ENCODE measurements around the gene GIPR.
A peak's percentile ranks its signal among the peaks of the same experiment; 100 is the strongest.

GIPR gene

DNA sequence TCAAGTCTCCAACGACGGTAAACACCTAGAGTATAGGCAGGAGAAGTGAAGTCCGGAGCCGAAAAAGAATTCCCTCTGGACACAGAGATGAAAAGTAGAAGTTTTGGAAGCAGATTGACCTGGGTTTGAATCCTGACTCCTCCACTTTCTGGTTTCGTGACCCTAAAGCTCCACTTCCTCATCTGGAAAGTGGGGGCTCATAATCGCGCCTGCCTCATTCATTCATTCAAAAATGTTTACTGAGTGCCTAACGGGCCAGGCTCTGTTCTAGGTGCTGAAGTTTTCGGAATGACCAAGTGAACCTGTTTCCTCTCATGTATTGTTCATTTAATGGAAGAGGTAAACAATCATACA lies 21.7 kb upstream of the GIPR start:
- Histone ChIP-seq H3K4me3 (ENCODE audit: low read length) (no peak overlapping the region), H3K36me3 (ENCODE audit: control insufficient read depth, insufficient read depth, low read length) (no peaks in the 10 kb centered on the region), H3K4me1 (ENCODE audit: control insufficient read depth, insufficient read depth, low read length) (peaks cover 7% of the 10 kb centered on the region; the same call in 1 of the 2 replicates), H3K27ac (ENCODE audit: low read length) (no peak overlapping the region), H3K9me3 (ENCODE audit: control insufficient read depth, insufficient read depth, low read length) (no peaks in the 10 kb centered on the region), H3K27me3 (ENCODE audit: control insufficient read depth, insufficient read depth, low read length) (no peaks in the 10 kb centered on the region)
- DNase-seq (ENCODE audit: low read depth, low spot score) = no peak
- no CpG with 5 or more reads among the region's 9 CpGs for WGBS (ENCODE audit: insufficient coverage, insufficient read length)

GRCh38 chr19:45650722-45651121 lies 17.3 kb upstream of the GIPR start:
- no peaks in the 10 kb centered on the region for H3K36me3 ChIP-seq (ENCODE audit: control insufficient read depth, insufficient read depth, low read length)
- DNase-seq (ENCODE audit: low read depth, low spot score) = no peak
- no peak overlapping the region for H3K4me3 ChIP-seq (ENCODE audit: low read length)
- WGBS (ENCODE audit: insufficient coverage, insufficient read length) = no CpG with 5 or more reads among the region's 3 CpGs
- H3K27me3 ChIP-seq (ENCODE audit: control insufficient read depth, insufficient read depth, low read length) = no peaks in the 10 kb centered on the region
- no peaks in the 10 kb centered on the region for H3K4me1 ChIP-seq (ENCODE audit: control insufficient read depth, insufficient read depth, low read length)
- no peaks in the 10 kb centered on the region for H3K9me3 ChIP-seq (ENCODE audit: control insufficient read depth, insufficient read depth, low read length)
- no peak overlapping the region for H3K27ac ChIP-seq (ENCODE audit: low read length)

GRCh38 chr19:45653634-45654033 lies 14.4 kb upstream of the GIPR start:
- no CpG with 5 or more reads among the region's 5 CpGs for WGBS (ENCODE audit: insufficient coverage, insufficient read length)
- no peaks in the 10 kb centered on the region for H3K27me3 ChIP-seq (ENCODE audit: control insufficient read depth, insufficient read depth, low read length)
- no peaks in the 10 kb centered on the region for H3K36me3 ChIP-seq (ENCODE audit: control insufficient read depth, insufficient read depth, low read length)
- no peak overlapping the region for H3K27ac ChIP-seq (ENCODE audit: low read length)
- no peak for DNase-seq (ENCODE audit: low read depth, low spot score)
- H3K4me1 ChIP-seq (ENCODE audit: control insufficient read depth, insufficient read depth, low read length) = no peaks in the 10 kb centered on the region
- H3K4me3 ChIP-seq (ENCODE audit: low read length) = no peak overlapping the region
- H3K9me3 ChIP-seq (ENCODE audit: control insufficient read depth, insufficient read depth, low read length) = no peaks in the 10 kb centered on the region

- no peak for DNase-seq (ENCODE audit: low read depth, low spot score)
- H3K4me1 ChIP-seq (ENCODE audit: control insufficient read depth, insufficient read depth, low read length) = no peaks in the 10 kb centered on the region
- H3K27me3 ChIP-seq (ENCODE audit: control insufficient read depth, insufficient read depth, low read length) = no peaks in the 10 kb centered on the region
- H3K36me3 ChIP-seq (ENCODE audit: control insufficient read depth, insufficient read depth, low read length) = no peaks in the 10 kb centered on the region
- no peak overlapping the region for H3K4me3 ChIP-seq (ENCODE audit: low read length)
- no CpG with 5 or more reads among the region's 3 CpGs for WGBS (ENCODE audit: insufficient coverage, insufficient read length)
- no peaks in the 10 kb centered on the region for H3K9me3 ChIP-seq (ENCODE audit: control insufficient read depth, insufficient read depth, low read length)
- no peak overlapping the region for H3K27ac ChIP-seq (ENCODE audit: low read length)
Observed at GRCh38 chr19:45655073-45655472, 12.9 kb upstream of the GIPR start.

DNA sequence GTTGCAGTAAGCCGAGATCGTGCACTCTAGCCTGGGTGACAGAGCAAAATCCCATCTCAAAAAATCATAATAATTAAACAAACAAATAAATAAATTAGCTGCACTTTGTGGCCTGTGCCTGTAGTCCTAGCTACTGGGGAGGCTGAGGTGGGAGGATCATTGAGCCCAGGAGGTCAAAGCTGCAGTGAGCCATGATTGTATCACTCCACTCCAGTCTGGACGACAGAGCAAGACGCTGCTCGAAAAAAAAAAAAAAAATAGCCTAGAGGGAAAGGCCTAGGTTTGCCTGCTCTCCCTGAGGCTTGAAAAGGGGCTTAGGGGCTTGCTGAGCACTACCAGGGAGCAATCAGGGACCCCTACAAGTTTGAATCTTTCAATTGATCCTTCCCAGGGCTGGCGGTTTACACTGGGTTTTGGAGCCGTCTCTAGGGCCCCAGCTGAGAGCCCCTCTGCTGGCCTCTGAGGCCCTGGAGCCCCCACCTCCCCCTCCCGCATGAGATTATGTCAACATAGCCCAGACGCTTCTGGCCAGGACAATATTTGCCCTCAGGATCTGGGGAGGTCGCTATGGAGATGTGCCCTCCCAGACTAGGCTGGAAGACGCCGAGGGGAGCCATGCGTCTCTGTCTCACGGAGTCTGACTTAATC lies 10.4 kb upstream of the GIPR start:
- Histone ChIP-seq H3K27ac (ENCODE audit: low read length) (no peak overlapping the region), H3K36me3 (ENCODE audit: control insufficient read depth, insufficient read depth, low read length) (no peaks in the 10 kb centered on the region), H3K27me3 (ENCODE audit: control insufficient read depth, insufficient read depth, low read length) (no peaks in the 10 kb centered on the region), H3K4me3 (ENCODE audit: low read length) (no peak overlapping the region), H3K9me3 (ENCODE audit: control insufficient read depth, insufficient read depth, low read length) (no peaks in the 10 kb centered on the region), H3K4me1 (ENCODE audit: control insufficient read depth, insufficient read depth, low read length) (no peaks in the 10 kb centered on the region)
- WGBS (ENCODE audit: insufficient coverage, insufficient read length) = no CpG with 5 or more reads among the region's 14 CpGs
- DNase-seq (ENCODE audit: low read depth, low spot score) = no peak

- no peak overlapping the region for H3K27ac ChIP-seq (ENCODE audit: low read length)
- DNase-seq (ENCODE audit: low read depth, low spot score) = no peak
- no CpG with 5 or more reads among the region's 6 CpGs for WGBS (ENCODE audit: insufficient coverage, insufficient read length)
- H3K4me3 ChIP-seq (ENCODE audit: low read length) = no peak overlapping the region
- no peaks in the 10 kb centered on the region for H3K9me3 ChIP-seq (ENCODE audit: control insufficient read depth, insufficient read depth, low read length)
- no peaks in the 10 kb centered on the region for H3K4me1 ChIP-seq (ENCODE audit: control insufficient read depth, insufficient read depth, low read length)
- no peaks in the 10 kb centered on the region for H3K36me3 ChIP-seq (ENCODE audit: control insufficient read depth, insufficient read depth, low read length)
- no peaks in the 10 kb centered on the region for H3K27me3 ChIP-seq (ENCODE audit: control insufficient read depth, insufficient read depth, low read length)
Observed at GRCh38 chr19:45659096-45659729, 8.8 kb upstream of the GIPR start.

GRCh38 chr19:45660636-45661035 lies 7.4 kb upstream of the GIPR start:
- no peaks in the 10 kb centered on the region for H3K9me3 ChIP-seq (ENCODE audit: control insufficient read depth, insufficient read depth, low read length)
- H3K4me1 ChIP-seq (ENCODE audit: control insufficient read depth, insufficient read depth, low read length) = no peaks in the 10 kb centered on the region
- H3K27ac ChIP-seq (ENCODE audit: low read length) = no peak overlapping the region
- no peaks in the 10 kb centered on the region for H3K36me3 ChIP-seq (ENCODE audit: control insufficient read depth, insufficient read depth, low read length)
- no peaks in the 10 kb centered on the region for H3K27me3 ChIP-seq (ENCODE audit: control insufficient read depth, insufficient read depth, low read length)
- no CpG with 5 or more reads among the region's 8 CpGs for WGBS (ENCODE audit: insufficient coverage, insufficient read length)
- H3K4me3 ChIP-seq (ENCODE audit: low read length) = no peak overlapping the region
- no peak for DNase-seq (ENCODE audit: low read depth, low spot score)

- no peaks in the 10 kb centered on the region for H3K9me3 ChIP-seq (ENCODE audit: control insufficient read depth, insufficient read depth, low read length)
- no peak overlapping the region for H3K27ac ChIP-seq (ENCODE audit: low read length)
- WGBS (ENCODE audit: insufficient coverage, insufficient read length) = no CpG with 5 or more reads among the region's 1 CpG
Observed at GRCh38 chr19:45663800-45664199, 4.2 kb upstream of the GIPR start.

DNA sequence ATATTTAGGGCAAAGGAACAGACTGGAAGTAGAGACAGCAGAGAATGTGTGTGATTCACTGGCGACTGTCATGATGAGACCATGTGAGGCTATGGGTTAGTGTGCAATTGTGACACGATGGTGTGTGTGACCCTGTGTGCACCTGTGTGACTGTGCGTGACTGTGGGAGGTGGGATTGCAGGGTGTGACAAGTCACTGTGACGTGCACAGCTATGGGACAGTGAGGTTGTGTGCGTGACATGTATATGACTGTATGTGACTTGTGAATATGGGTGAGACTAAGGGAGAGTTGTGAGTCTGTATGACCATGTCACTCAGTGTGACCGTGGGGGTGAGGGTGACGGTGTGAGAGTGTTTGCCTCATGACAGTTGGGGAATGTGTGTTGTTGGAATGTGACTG lies 3.4 kb upstream of the GIPR start:
- no CpG with 5 or more reads among the region's 7 CpGs for whole genome bisulfite sequencing (ENCODE audit: insufficient coverage, insufficient read length)
- H3K4me1 ChIP-seq (ENCODE audit: control insufficient read depth, insufficient read depth, low read length) = peaks cover 2% of the 10 kb centered on the region; the same call in 1 of the 2 replicates
- H3K36me3 ChIP-seq (ENCODE audit: control insufficient read depth, insufficient read depth, low read length) = no peaks in the 10 kb centered on the region
- no peak overlapping the region for H3K27ac ChIP-seq (ENCODE audit: low read length)
- no peak for DNase-seq (ENCODE audit: low read depth, low spot score)
- no peak overlapping the region for H3K4me3 ChIP-seq (ENCODE audit: low read length)
- peaks cover 8% of the 10 kb centered on the region; the same call in 1 of the 2 replicates for H3K27me3 ChIP-seq (ENCODE audit: control insufficient read depth, insufficient read depth, low read length)
- H3K9me3 ChIP-seq (ENCODE audit: control insufficient read depth, insufficient read depth, low read length) = no peaks in the 10 kb centered on the region

More at GRCh38 chr19:45663800-45664199, 4.2 kb upstream of the GIPR start:
- DNase-seq (ENCODE audit: low read depth, low spot score) = no peak
- H3K4me3 ChIP-seq (ENCODE audit: low read length) = no peak overlapping the region
- peaks cover 2% of the 10 kb centered on the region; the same call in 1 of the 2 replicates for H3K4me1 ChIP-seq (ENCODE audit: control insufficient read depth, insufficient read depth, low read length)
- peaks cover 7% of the 10 kb centered on the region; the same call in 1 of the 2 replicates for H3K27me3 ChIP-seq (ENCODE audit: control insufficient read depth, insufficient read depth, low read length)
- H3K36me3 ChIP-seq (ENCODE audit: control insufficient read depth, insufficient read depth, low read length) = no peaks in the 10 kb centered on the region

DNA sequence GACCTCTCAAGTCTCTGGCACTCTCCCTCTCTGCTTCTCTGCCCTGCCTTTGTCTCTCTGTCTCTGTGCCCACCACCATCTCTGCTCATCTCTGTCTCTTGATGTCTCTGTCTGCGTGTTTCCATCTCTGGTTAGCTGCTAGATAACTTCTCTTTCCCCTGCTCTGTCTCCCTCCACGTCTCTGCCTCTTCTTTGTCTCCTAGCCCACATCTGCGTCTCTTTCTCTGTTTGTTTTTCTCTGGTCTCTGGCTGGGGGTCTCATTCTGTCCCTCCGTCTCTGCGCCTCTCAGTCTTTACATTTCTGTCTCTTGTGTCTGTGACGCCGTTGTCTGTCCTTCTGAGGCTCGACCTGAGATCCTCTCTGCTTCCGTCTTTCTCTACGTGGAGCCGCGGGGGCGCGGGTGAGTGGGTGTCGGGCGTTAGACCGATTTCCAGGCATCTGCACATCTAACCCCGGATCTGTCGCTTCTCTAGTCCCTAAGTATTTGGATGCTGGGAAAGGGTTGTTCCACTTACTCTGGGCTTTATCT lies 386 bp downstream of the GIPR start:
- Histone ChIP-seq H3K27ac (ENCODE audit: low read length) (no peak overlapping the region), H3K27me3 (ENCODE audit: control insufficient read depth, insufficient read depth, low read length) (peaks cover 8% of the 10 kb centered on the region; the same call in 1 of the 2 replicates), H3K36me3 (ENCODE audit: control insufficient read depth, insufficient read depth, low read length) (no peaks in the 10 kb centered on the region), H3K9me3 (ENCODE audit: control insufficient read depth, insufficient read depth, low read length) (no peaks in the 10 kb centered on the region), H3K4me1 (ENCODE audit: control insufficient read depth, insufficient read depth, low read length) (peaks cover 2% of the 10 kb centered on the region; the same call in 1 of the 2 replicates), H3K4me3 (ENCODE audit: low read length) (peak overlapping the region; percentile 17; the same call in 1 of the 2 replicates)
- WGBS (ENCODE audit: insufficient coverage, insufficient read length) = no CpG with 5 or more reads among the region's 19 CpGs
- DNase-seq (ENCODE audit: low read depth, low spot score) = no peak
